Urinary bladder (tissue), 4 donors: ENCODE results near the gene DONSON. TPM values are rescaled to one million over a fixed set of nuclear protein-coding genes. Genes with fewer than 3 reads are reported as not detected.
"Not testable (repeated sequence)": the region's sequence is repeated elsewhere in the genome, so short reads cannot be mapped to it uniquely, and the experiment has no call there.

Experiments
- DNase-seq: peaks from one replicate; pipeline ENCODE4 v3.0.0-alpha.2; 2015; ENCODE audit errors: extremely low spot score
- H3K27ac ChIP-seq: one replicate; pipeline ENCODE4 v1.5.1; 2013; ENCODE audit warnings: low read depth, mild to moderate bottlenecking, moderate library complexity
- H3K36me3 ChIP-seq: one replicate; pipeline ENCODE4 v1.6.1; 2013; ENCODE audit warnings: mild to moderate bottlenecking, moderate library complexity; ENCODE audit not compliant: insufficient read depth
- H3K4me1 ChIP-seq: one replicate; pipeline ENCODE4 v1.6.1; 2013; ENCODE audit warnings: mild to moderate bottlenecking, moderate library complexity; ENCODE audit not compliant: insufficient read depth
- H3K4me3 ChIP-seq: one replicate; pipeline ENCODE4 v1.5.1; 2013; ENCODE audit warnings: low read depth, low read length
- WGBS: extraction: QIAGEN DNeasy Blood & Tissue Kit; methylation state at CpG from one replicate; pipeline ENCODE4 v1.1.7; 2013; 5-methylcytosine and 5-hydroxymethylcytosine counted together
- polyA plus RNA-seq: library from polyadenylated mRNA; stranded (reverse); fragments of 200-250 nt; gene quantifications from one replicate; pipeline ENCODE4 v1.2.3, GENCODE V29; 2013
- total RNA-seq: library from RNA; depleted of rRNA; stranded (reverse); fragments of >200 nt; gene quantifications from one replicate; pipeline ENCODE4 v1.2.3, GENCODE V29; 2014
- donor health status: healthy with polysubstance abuse.
- donor health status: healthy.

The DONSON gene
- total RNA-seq (28.7 TPM), polyA plus RNA-seq (6.0 TPM)

DNA sequence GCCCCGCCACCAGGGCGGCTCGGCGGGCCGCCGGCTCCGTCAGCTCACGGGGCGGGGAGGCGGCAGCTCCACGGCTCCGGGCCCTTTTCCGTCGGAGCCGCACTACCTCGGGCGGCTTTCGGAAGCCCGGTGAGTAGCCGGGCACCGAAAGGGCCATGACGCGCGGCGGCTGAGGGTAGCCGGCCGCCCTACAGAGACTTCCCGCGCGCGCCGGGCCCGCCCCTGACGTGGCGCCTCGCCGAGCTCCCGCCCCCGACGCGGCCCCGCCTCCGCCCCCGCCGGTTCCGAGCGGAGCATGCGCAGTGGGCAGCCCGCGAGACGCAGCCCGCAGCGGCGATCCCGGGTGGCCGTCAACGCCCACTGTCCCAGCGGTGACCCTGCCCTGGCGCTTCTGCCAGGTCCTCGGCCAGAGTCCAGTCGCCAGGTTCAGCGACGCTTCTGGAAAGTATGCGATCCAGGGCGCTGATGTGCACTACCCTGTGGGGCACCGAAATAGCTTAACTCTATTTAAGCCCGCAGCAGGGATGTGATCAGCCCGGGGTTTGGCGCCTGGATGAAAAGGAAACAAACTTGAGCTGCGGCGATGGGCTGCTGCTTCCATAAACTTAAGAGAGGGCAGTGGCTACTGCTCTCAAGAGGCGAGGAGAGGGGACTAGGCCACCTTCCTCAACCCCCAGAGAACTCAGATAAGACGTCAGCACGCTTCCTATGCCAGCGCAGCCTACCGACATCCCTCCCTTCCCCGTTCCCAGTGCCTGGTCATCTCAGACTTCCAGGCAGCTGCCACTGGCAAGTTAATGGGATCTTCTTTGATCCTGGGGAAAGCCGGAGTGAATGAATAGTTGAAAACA, at the start of gene DONSON:
Gene DONSON, minus strand, starts transcription at position 200 of the 851 bp plus-strand sequence. Its CDS starts 43 bp downstream, at position 157.
- Histone ChIP-seq H3K4me3 (peak within 1 kb of the TSS; percentile 83), H3K4me1 (peaks cover 2% of the 10 kb centered on the region), H3K36me3 (no peaks in the 10 kb centered on the region), H3K27ac (peak within 1 kb of the TSS; percentile 73)
- DNase-seq = peak; percentile 59
- WGBS = 1% methylated on average over 76 of the region's 78 CpGs

- Histone ChIP-seq H3K4me3 (no peak overlapping the region), H3K27ac (no peak overlapping the region), H3K4me1 (no peaks in the 10 kb centered on the region), H3K36me3 (peaks cover 2% of the 10 kb centered on the region)
- no peak for DNase-seq
- 94% methylated on average over 2 of the region's 2 CpGs for WGBS
Measured at GRCh38 chr21:33634254-33634653, 45.8 kb upstream of the DONSON start.

DNA sequence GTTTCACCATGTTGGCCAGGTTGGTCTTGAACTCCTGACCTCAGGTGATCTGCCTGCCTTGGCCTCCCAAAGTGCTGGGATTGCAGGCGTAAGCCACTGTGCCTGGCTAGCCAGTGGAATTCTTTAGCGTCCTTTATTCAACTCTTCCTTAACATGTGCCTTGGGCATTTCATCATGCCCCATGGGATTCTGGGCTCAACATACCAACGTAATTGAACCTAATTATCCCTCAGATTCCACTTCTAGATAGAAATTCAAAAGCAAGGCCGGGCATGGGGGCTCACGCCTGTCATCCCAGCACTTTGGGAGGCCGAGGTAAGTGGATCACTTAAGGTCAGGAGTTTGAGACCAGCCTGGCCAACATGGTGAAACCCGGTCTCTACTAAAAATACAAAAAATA, 37.7 kb upstream of the DONSON start:
- H3K4me1 ChIP-seq, DNase-seq, H3K27ac ChIP-seq, H3K4me3 ChIP-seq, H3K36me3 ChIP-seq: not testable (repeated sequence)
- 92% methylated on average over 7 of the region's 7 CpGs for WGBS

- H3K4me3 ChIP-seq = no peak overlapping the region
- no peak for DNase-seq
- no peak overlapping the region for H3K27ac ChIP-seq
- H3K4me1 ChIP-seq = no peaks in the 10 kb centered on the region
- H3K36me3 ChIP-seq = peaks cover 6% of the 10 kb centered on the region
Measured at GRCh38 chr21:33622253-33622652, 33.8 kb upstream of the DONSON start.

GRCh38 chr21:33619726-33620125, 31.2 kb upstream of the DONSON start:
- Histone ChIP-seq H3K4me1 (no peaks in the 10 kb centered on the region), H3K4me3 (no peak overlapping the region), H3K36me3 (peaks cover 6% of the 10 kb centered on the region), H3K27ac (no peak overlapping the region)
- WGBS = 95% methylated on average over 4 of the region's 4 CpGs
- no peak for DNase-seq

DNA sequence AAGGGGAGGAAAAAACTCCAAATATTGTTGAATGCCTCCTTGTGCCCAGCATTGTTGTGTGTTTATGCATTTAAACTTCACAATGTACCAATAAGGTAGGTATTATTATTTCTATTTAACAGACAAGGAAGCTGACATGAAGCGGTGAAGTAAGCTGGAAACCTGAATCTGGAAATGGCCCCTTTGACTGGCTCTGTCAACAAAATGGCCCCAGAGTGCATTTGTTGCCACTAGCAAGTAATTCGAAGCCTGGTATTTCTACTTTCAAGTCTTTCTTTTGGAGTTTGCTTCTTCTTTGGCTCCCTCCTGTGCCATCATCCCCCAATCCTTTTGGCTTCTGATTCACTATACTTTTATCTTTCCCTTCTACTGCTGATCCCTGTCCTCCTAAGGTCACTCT, 29.9 kb upstream of the DONSON start:
- Histone ChIP-seq H3K4me3 (no peak overlapping the region), H3K36me3 (peaks cover 6% of the 10 kb centered on the region)
- WGBS = 95% methylated on average over 2 of the region's 2 CpGs

DNA sequence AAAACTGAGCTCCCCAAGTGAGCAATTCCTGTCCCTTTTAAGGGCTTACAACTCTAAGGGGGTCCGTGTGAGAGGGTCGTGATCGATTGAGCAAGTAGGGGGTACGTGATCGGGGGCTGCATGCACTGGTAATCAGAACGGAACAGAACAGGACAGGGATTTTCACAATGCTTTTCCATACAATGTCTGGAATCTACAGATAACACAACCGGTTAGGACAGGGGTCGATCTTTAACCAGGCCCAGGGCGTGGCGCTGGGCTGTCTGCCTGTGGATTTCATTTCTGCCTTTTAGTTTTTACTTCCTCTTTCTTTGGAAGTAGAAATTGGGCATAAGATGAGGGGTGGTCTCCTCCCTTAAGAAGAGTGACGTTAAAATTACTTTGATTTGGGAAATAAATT, 29.1 kb upstream of the DONSON start:
- not testable (repeated sequence) for H3K4me1 ChIP-seq, DNase-seq, H3K27ac ChIP-seq, H3K36me3 ChIP-seq, H3K4me3 ChIP-seq
- 91% methylated on average over 11 of the region's 11 CpGs for WGBS

More for the DNA sequence above, 29.9 kb upstream of the DONSON start:
- Histone ChIP-seq H3K4me1 (no peaks in the 10 kb centered on the region), H3K27ac (no peak overlapping the region)
- no peak for DNase-seq

GRCh38 chr21:33611006-33611744, 22.7 kb upstream of the DONSON start:
- Histone ChIP-seq H3K27ac (no peak overlapping the region), H3K4me1 (peaks cover 1% of the 10 kb centered on the region), H3K36me3 (peaks cover 1% of the 10 kb centered on the region), H3K4me3 (no peak overlapping the region)
- DNase-seq = no peak
- 88% methylated on average over 7 of the region's 7 CpGs for whole genome bisulfite sequencing

- 33% methylated on average over 1 of the region's 1 CpG for WGBS
- no peak for DNase-seq
- H3K36me3 ChIP-seq = peaks cover 1% of the 10 kb centered on the region
Measured at GRCh38 chr21:33608559-33608958, 20.1 kb upstream of the DONSON start.

GRCh38 chr21:33598051-33598450, 9.6 kb upstream of the DONSON start:
- H3K4me3 ChIP-seq = no peak overlapping the region
- H3K27ac ChIP-seq = no peak overlapping the region
- H3K4me1 ChIP-seq = no peaks in the 10 kb centered on the region
- peaks cover 7% of the 10 kb centered on the region for H3K36me3 ChIP-seq
- DNase-seq = no peak
- 80% methylated on average over 1 of the region's 1 CpG for WGBS

More at GRCh38 chr21:33608559-33608958, 20.1 kb upstream of the DONSON start:
- Histone ChIP-seq H3K4me3 (no peak overlapping the region), H3K4me1 (peaks cover 1% of the 10 kb centered on the region), H3K27ac (no peak overlapping the region)

DNA sequence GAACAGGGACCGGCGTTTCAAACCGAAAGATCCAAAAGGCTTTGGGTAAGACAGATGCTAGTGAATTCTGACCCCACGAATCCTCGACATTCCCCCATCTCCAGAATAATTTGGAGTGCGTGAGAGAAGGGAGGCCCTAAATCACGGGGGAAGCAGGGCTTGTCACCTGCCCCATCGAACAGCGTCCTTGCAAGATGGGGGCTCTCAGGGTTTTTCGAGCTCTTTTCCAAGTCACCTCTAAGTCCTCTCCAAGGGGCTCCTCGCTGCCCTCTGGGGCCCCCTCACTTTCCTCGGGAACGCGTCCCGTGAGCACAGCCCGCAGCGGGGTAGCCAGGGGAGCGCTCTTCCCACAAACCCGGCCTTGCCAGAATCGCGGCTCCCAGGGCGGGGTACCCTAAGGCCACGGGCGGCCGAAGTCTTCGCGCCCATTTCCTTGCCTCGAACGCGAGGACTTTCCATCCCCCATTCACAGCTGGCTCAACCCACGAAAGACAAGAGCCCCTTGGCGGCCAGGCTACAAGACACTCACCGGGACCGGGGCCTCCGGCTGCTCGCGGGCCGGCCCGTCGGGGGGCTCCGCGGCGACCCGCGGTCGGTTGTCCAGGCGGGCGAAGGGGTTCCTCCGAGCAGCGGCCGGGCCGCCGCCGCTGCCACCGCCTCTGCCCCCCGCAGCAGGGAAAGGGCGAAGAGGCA, 546 bp downstream of the DONSON start:
- WGBS = 1% methylated on average over 57 of the region's 57 CpGs
- peak overlapping the region; percentile 73 for H3K27ac ChIP-seq
- H3K36me3 ChIP-seq = no peaks in the 10 kb centered on the region
- peaks cover 2% of the 10 kb centered on the region for H3K4me1 ChIP-seq
- DNase-seq = no peak
- peak overlapping the region; percentile 83 for H3K4me3 ChIP-seq

DNA sequence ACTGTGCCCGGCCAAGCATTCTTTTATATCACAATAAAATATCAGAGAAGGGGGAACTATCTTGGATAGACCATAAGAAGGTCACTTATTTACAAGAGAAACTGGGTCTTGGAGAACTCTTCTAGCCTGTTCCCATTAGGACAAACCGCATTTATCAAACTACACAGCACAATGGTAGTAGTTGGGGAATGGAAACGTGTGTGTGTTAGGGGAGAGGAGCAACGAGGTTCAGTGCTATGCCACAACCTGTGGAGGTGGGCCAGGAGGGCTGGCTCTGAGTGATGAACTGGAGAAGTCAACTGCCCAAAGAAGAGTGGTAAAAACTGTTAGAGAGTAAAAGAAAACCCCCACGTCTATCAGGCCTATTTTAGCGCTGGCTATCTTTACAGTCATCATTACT, 1.6 kb downstream of the DONSON start:
- H3K36me3 ChIP-seq = no peaks in the 10 kb centered on the region
- no peak overlapping the region for H3K4me3 ChIP-seq
- no peak overlapping the region for H3K27ac ChIP-seq
- no peak for DNase-seq
- H3K4me1 ChIP-seq = peaks cover 2% of the 10 kb centered on the region
- WGBS = 71% methylated on average over 6 of the region's 6 CpGs

DNA sequence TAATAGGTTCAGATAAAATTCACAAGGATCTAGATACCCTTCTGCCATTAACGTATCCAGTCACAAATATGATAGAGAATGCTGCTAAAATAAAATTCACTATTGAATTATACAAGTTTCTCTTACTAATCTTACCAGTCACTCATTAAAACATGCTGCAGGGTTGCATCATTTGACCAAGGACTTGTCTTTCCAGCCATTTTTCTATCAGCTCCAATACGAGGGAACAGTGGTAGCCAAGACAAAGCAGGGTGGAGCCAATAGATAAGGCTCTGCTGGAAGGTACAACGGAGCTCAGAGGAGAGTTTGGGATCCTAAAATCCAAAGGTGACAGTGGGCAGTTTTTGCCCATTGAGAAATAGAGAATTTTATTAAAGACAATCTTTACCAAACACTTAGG, 4.0 kb downstream of the DONSON start:
- Histone ChIP-seq H3K36me3 (no peaks in the 10 kb centered on the region), H3K4me3 (no peak overlapping the region), H3K4me1 (peaks cover 2% of the 10 kb centered on the region), H3K27ac (no peak overlapping the region)
- no peak for DNase-seq
- WGBS = 84% methylated on average over 3 of the region's 3 CpGs
